Measurements from ENCODE around the gene INAFM2. TPM values are rescaled to one million over a fixed set of nuclear protein-coding genes. Genes with fewer than 3 reads are reported as not detected.

The INAFM2 gene
- total and polyA plus RNA-seq, 2 donors (not counting 3 experiments of a cell fraction or from before 2014, with no cell fraction given) = 10.4 to 24.1 TPM

DNA sequence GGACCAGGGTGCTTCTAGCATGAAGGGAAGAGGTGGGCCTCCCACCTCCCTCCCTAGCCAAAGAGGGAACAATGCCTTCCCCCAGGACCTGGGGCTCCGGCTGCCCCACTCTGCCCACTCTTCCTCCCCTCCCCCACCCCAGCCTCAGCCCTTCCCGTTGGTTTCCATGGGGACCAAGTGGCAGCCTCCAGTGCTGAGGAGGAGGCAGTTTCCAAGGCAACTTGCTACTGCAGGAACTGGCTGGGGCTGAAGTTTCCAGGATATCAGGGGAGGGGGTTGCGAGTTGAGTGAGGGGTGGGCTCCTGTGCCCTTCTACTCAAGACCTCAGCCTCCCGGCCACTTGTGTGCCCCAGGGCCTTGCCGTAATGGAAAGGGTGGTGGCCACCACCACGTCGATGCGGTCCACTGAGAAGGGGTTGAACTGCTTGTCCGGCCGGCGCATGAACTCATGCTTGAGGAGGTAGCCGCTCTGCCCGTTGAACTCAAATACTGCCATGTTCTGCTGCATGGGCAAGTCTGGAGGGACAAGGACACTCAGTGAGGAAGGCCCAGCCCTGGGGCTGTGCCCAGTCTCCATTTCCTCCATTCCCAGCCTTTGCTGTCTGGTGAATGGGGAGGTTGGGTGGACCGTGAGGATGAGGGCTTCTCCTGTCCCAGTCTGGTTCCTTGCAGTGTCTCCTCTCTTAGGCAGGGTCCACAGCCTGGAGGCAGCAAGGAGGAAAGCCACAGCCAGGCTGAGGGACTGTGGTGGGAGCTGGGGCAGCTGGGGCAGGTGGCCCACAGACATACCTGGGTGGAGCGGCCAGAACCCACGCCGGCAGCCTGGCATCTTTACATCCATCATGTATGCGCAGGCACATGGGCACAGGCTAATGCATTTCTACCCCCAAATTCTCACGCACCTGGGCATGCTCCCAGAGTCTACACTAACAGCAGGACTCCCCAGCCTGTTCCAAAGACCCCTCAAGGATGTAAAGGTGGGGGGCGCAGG lies 29.3 kb upstream of the INAFM2 start:
- H3K9me1 ChIP-seq (replicated peaks; ENCODE audit: control insufficient read depth, extremely low read depth, insufficient read depth, low read length) = no peaks in the 10 kb centered on the region
- H3K9ac ChIP-seq (replicated peaks; ENCODE audit: extremely low read depth, insufficient read depth, low read length) = no peak overlapping the region
- no peaks in the 10 kb centered on the region for H3K4me1 ChIP-seq (ENCODE audit: control insufficient read depth, extremely low read depth, insufficient read depth, low read length)
- intact Hi-C loops (cut with micrococcal nuclease) = no loop called here
- POLR2A ChIA-PET = no interaction called here
- no peak overlapping the region for H3K4me3 ChIP-seq (replicated peaks in 1 of 3; ENCODE audit: insufficient read depth in 1 of 3, low read depth in 1 of 3, low read length in 3 of 3)
- H3K27me3 ChIP-seq (ENCODE audit: control insufficient read depth in 2 of 2, insufficient read depth in 2 of 2, low read length in 2 of 2) = peaks cover 0 to 27% of the 10 kb centered on the region in 2 experiments
- no peak overlapping the region for H3K27ac ChIP-seq (ENCODE audit: insufficient read depth, low read depth, low read length)
- H3K9me3 ChIP-seq (replicated peaks; ENCODE audit: control insufficient read depth, insufficient read depth, low read length) = no peaks in the 10 kb centered on the region
- no peak overlapping the region for H3K4me2 ChIP-seq (ENCODE audit: insufficient read depth, low read length)
- H4K20me1 ChIP-seq (replicated peaks; ENCODE audit: control insufficient read depth, extremely low read depth, insufficient read depth, low read length) = no peaks in the 10 kb centered on the region
- CTCF ChIA-PET = interaction anchor here (1.0 to 7.5 kb wide), 7 partner anchors 9 to 77 kb away, joined by 3 to 77 read pairs (median 5); partner anchors contain the start of gene PLCB2
- no peak overlapping the region for H2AFZ ChIP-seq (ENCODE audit: low read depth, low read length)
- dilution Hi-C loops (cut with MboI; ENCODE audit: extremely low pct_ligation_motif_present, low sequenced_read_pairs) = no loop called here
- DNase-seq (ENCODE audit: low read depth, low spot score) (no peak), FAIRE-seq (no peak)
- H3K36me3 ChIP-seq (ENCODE audit: control insufficient read depth in 2 of 2, extremely low read depth in 1 of 2, insufficient read depth in 2 of 2, low read length in 2 of 2) = no peaks in the 10 kb centered on the region
- TF ChIP-seq JUN (IDR thresholded peaks at IDR 0.05; ENCODE audit: borderline replicate concordance, insufficient read depth, insufficient read length, low read depth) (no peak), FOS (IDR thresholded peaks at IDR 0.05; ENCODE audit: borderline replicate concordance, insufficient read depth, low read length) (no peak), POLR2AphosphoS5 (IDR thresholded peaks at IDR 0.05; ENCODE audit: insufficient read depth, low read depth, low read length) (no peak), GATA2 (IDR thresholded peaks at IDR 0.05; ENCODE audit: insufficient read depth, insufficient read length, low read depth, low read length) (no peak), EZH2 (IDR thresholded peaks at IDR 0.05; ENCODE audit: borderline replicate concordance, low read depth, low read length, severe bottlenecking) (no peak), MYC (IDR thresholded peaks at IDR 0.05; ENCODE audit: low read depth, low read length) (no peak), POLR2A (IDR thresholded peaks at IDR 0.05; ENCODE audit: low read depth, low read length) (no peak)
- TF ChIP-seq, protein P1, sequence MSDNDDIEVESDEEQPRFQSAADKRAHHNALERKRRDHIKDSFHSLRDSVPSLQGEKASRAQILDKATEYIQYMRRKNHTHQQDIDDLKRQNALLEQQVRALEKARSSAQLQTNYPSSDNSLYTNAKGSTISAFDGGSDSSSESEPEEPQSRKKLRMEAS (IDR thresholded peaks at IDR 0.05; ENCODE audit: insufficient read depth, insufficient read length) = no peak
- TF ChIP-seq, protein P2, sequence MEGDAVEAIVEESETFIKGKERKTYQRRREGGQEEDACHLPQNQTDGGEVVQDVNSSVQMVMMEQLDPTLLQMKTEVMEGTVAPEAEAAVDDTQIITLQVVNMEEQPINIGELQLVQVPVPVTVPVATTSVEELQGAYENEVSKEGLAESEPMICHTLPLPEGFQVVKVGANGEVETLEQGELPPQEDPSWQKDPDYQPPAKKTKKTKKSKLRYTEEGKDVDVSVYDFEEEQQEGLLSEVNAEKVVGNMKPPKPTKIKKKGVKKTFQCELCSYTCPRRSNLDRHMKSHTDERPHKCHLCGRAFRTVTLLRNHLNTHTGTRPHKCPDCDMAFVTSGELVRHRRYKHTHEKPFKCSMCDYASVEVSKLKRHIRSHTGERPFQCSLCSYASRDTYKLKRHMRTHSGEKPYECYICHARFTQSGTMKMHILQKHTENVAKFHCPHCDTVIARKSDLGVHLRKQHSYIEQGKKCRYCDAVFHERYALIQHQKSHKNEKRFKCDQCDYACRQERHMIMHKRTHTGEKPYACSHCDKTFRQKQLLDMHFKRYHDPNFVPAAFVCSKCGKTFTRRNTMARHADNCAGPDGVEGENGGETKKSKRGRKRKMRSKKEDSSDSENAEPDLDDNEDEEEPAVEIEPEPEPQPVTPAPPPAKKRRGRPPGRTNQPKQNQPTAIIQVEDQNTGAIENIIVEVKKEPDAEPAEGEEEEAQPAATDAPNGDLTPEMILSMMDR (IDR thresholded peaks at IDR 0.05; ENCODE audit: extremely low read depth in 1 of 2, insufficient read depth in 1 of 2, low read depth in 1 of 2, low read length in 2 of 2) = no peak
- no TSS peak for BruUV-seq (replicated peaks)
- H3K79me2 ChIP-seq (ENCODE audit: control insufficient read depth, insufficient read depth, low read length) = no peaks in the 10 kb centered on the region
